Mucosa of gallbladder (tissue), 1 donor: ENCODE data around the gene RASGEF1B. TPM values are rescaled to one million over a fixed set of nuclear protein-coding genes. Genes with fewer than 3 reads are reported as not detected.

Experiments used
- DNase-seq: peaks from one replicate; pipeline ENCODE4 v3.0.0-alpha.2; 2020; ENCODE audit warnings: low spot score
- total RNA-seq: library from RNA; stranded (reverse); gene quantifications from one replicate; pipeline ENCODE4 v1.2.1, GENCODE V29; 2021
- donor health status: DM: no; HTN: no; CAD: no.

RASGEF1B gene
- total RNA-seq, 1 donor from 2014 or later: 24.7 TPM

- no peak for DNase-seq
These were observed 74.1 kb downstream of the RASGEF1B start for GRCh38 chr4:81397635-81398034.

GRCh38 chr4:81395239-81395638 lies 76.5 kb downstream of the RASGEF1B start:
- DNase-seq: no peak

- DNase-seq: no peak
These were observed 79.5 kb downstream of the RASGEF1B start for GRCh38 chr4:81392164-81392563.

GRCh38 chr4:81389720-81390119 lies 82.0 kb downstream of the RASGEF1B start:
- no peak for DNase-seq

- no peak for DNase-seq
These were observed 91.3 kb downstream of the RASGEF1B start for GRCh38 chr4:81380437-81380836.

GRCh38 chr4:81378386-81378785 lies 93.3 kb downstream of the RASGEF1B start:
- DNase-seq: no peak

- no peak for DNase-seq
These were observed 94.5 kb downstream of the RASGEF1B start for GRCh38 chr4:81377191-81377590.

GRCh38 chr4:81376720-81377119 lies 95.0 kb downstream of the RASGEF1B start:
- no peak for DNase-seq
